HEK293T (cell line): ENCODE measurements around the gene ZCCHC7.

ENCODE experiments used
- BHLHE40 ChIP-seq: fragments of 450-650 bp; IDR thresholded peaks from 2 replicates; pipeline ENCODE4 v1.6.1; 2016; ENCODE audit warnings: mild to moderate bottlenecking, moderate library complexity, borderline replicate concordance
- FOXK2 ChIP-seq: fragments of 450-650 bp; IDR thresholded peaks from 2 replicates; pipeline ENCODE4 v1.6.1; 2016; ENCODE audit warnings: mild to moderate bottlenecking
- FOXM1 ChIP-seq: fragments of 450-650 bp; IDR thresholded peaks from 2 replicates; pipeline ENCODE4 v1.6.1; 2017; ENCODE audit warnings: mild to moderate bottlenecking, borderline replicate concordance
- NFRKB ChIP-seq: fragments of 450-650 bp; IDR thresholded peaks from 2 replicates; pipeline ENCODE4 v1.6.1; 2016; ENCODE audit warnings: mild to moderate bottlenecking, moderate library complexity
- SP1 ChIP-seq: fragments of 450-650 bp; IDR thresholded peaks from 2 replicates; pipeline ENCODE4 v1.6.1; 2017
- SUZ12 ChIP-seq: fragments of 450-650 bp; IDR thresholded peaks from 2 replicates; pipeline ENCODE4 v1.6.1; 2016; ENCODE audit warnings: mild to moderate bottlenecking
- TARDBP ChIP-seq: fragments of 450-650 bp; IDR thresholded peaks from 2 replicates; pipeline ENCODE4 v1.6.1; 2016

GRCh38 chr9:37345038-37345437 lies 224.7 kb downstream of the ZCCHC7 start:
- TF ChIP-seq SP1 (no peak), NFRKB (no peak), SUZ12 (no peak), TARDBP (no peak), BHLHE40 (no peak), FOXK2 (no peak), FOXM1 (no peak)
